GM23338 (cell line): ENCODE measurements around the gene HINT2. TPM values are rescaled to one million over a fixed set of nuclear protein-coding genes. Genes with fewer than 3 reads are reported as not detected.

ENCODE experiments used
- ATAC-seq: fragments of 200-7000 bp; cut with Tn5 transposase; 3 replicates; pipeline ENCODE4 v1.9.1; 2020
- DNase-seq: peaks from one replicate; pipeline ENCODE4 v3.0.0-alpha.2; 2015; ENCODE audit warnings: low spot score
- H2AFZ ChIP-seq: fragments of 200-600 bp; sonication (generic); 2 replicates; pipeline ENCODE4 v1.8.0; 2016; ENCODE audit warnings: antibody characterized with exemption, mild to moderate bottlenecking, moderate library complexity
- H3F3A ChIP-seq: fragments of 200-600 bp; sonication (generic); replicated peaks from 2 replicates; pipeline ENCODE4 v1.8.0; 2017; ENCODE audit warnings: antibody characterized with exemption, mixed run types, low read depth
- H3K27ac ChIP-seq: fragments of 200-600 bp; sonication (generic); 2 replicates; pipeline ENCODE4 v1.6.1; 2016; ENCODE audit warnings: low read depth
- H3K27me3 ChIP-seq: fragments of 200-600 bp; sonication (generic); 2 replicates; pipeline ENCODE4 v1.8.0; 2016; ENCODE audit warnings: mild to moderate bottlenecking, mixed run types, moderate library complexity; ENCODE audit not compliant: insufficient read depth
- H3K36me3 ChIP-seq: fragments of 200-600 bp; sonication (generic); 2 replicates; pipeline ENCODE4 v1.8.0; 2016; ENCODE audit warnings: mild to moderate bottlenecking; ENCODE audit not compliant: insufficient read depth
- H3K4me1 ChIP-seq: fragments of 200-600 bp; sonication (generic); 2 replicates; pipeline ENCODE4 v1.8.0; 2016; ENCODE audit warnings: mild to moderate bottlenecking, moderate library complexity; ENCODE audit not compliant: insufficient read depth
- H3K4me2 ChIP-seq: fragments of 200-600 bp; sonication (generic); 2 replicates; pipeline ENCODE4 v1.7.1; 2017; ENCODE audit warnings: mixed run types
- H3K4me3 ChIP-seq: fragments of 200-600 bp; sonication (generic); 2 replicates; pipeline ENCODE4 v1.6.1; 2016; ENCODE audit warnings: mixed run types
- H3K79me2 ChIP-seq: fragments of 200-600 bp; sonication (generic); replicated peaks from 2 replicates; pipeline ENCODE4 v1.8.0; 2017; ENCODE audit warnings: mild to moderate bottlenecking; ENCODE audit not compliant: insufficient read depth
- H3K9me2 ChIP-seq: fragments of 200-600 bp; sonication (generic); 2 replicates; pipeline ENCODE4 v1.8.0; 2017; ENCODE audit not compliant: insufficient read depth
- H4K20me1 ChIP-seq: fragments of 200-600 bp; sonication (generic); replicated peaks from 2 replicates; pipeline ENCODE4 v1.8.0; 2017; ENCODE audit warnings: mild to moderate bottlenecking; ENCODE audit not compliant: insufficient read depth
- H3K27ac Mint-ChIP-seq: 2 replicates; pipeline ENCODE4 v1.8.0; 2020; ENCODE audit warnings: inconsistent platforms, mild to moderate bottlenecking, moderate library complexity, mixed read lengths
- H3K27me3 Mint-ChIP-seq: 3 replicates; pipeline ENCODE4 v1.8.0; 2022; ENCODE audit warnings: low read depth, mild to moderate bottlenecking, moderate library complexity, mixed read lengths, inconsistent platforms; ENCODE audit not compliant: insufficient read depth, poor library complexity
- H3K36me3 Mint-ChIP-seq: 3 replicates; pipeline ENCODE4 v1.8.0; 2021; ENCODE audit warnings: low read depth, mild to moderate bottlenecking, inconsistent platforms, moderate library complexity, mixed read lengths
- H3K4me1 Mint-ChIP-seq: 3 replicates; pipeline ENCODE4 v1.8.0; 2020; ENCODE audit warnings: mild to moderate bottlenecking, inconsistent platforms, mixed read lengths
- H3K4me3 Mint-ChIP-seq: 3 replicates; pipeline ENCODE4 v1.8.0; 2021; ENCODE audit warnings: moderate library complexity, mild to moderate bottlenecking, inconsistent platforms, mixed read lengths
- H3K9me3 Mint-ChIP-seq: 3 replicates; pipeline ENCODE4 v1.8.0; 2020; ENCODE audit warnings: moderate library complexity, mild to moderate bottlenecking, inconsistent platforms, mixed read lengths
- POLR2AphosphoS5 ChIP-seq: IDR thresholded peaks from 2 replicates; pipeline ENCODE4 v1.6.1; 2016; ENCODE audit warnings: antibody characterized with exemption, low read depth
- STAT1 ChIP-seq: IDR thresholded peaks from one replicate; pipeline ENCODE4 v1.6.1; 2016; ENCODE audit warnings: antibody characterized with exemption; ENCODE audit not compliant: unreplicated experiment
- polyA plus RNA-seq: library from polyadenylated mRNA; unstranded; fragments of >200 nt; fragmentation: Nextera tagmentation; extraction: Ambion mirVana; gene quantifications from 2 replicates; pipeline ENCODE4 v1.2.1, GENCODE V29; 2016
- total RNA-seq: library from RNA; depleted of rRNA; stranded (reverse); fragments of >200 nt; shearing (Covaris generic); gene quantifications from 2 replicates; pipeline ENCODE4 v1.2.3, GENCODE V29; 2014
- TF ChIP-seq, protein P1 (sequence below), 2 experiments: fragments of 200-600 bp in 1 of 2; sonication (generic) in 1 of 2; conservative IDR thresholded peaks; 2 replicates each; pipeline versions ENCODE4 v1.5.1 to v1.6.1; 2016 to 2017; ENCODE audit warnings: antibody characterized with exemption in 2 of 2, low read depth in 2 of 2, mild to moderate bottlenecking in 2 of 2, moderate library complexity in 1 of 2
- TF ChIP-seq, protein P2 (sequence below): IDR thresholded peaks from 2 replicates; pipeline ENCODE4 v1.6.1; 2016; ENCODE audit warnings: antibody characterized with exemption
- TF ChIP-seq, protein P3 (sequence below): IDR thresholded peaks from one replicate; pipeline ENCODE4 v1.6.1; 2018; ENCODE audit warnings: antibody characterized with exemption; ENCODE audit not compliant: unreplicated experiment

Gene HINT2
- total and polyA plus RNA-seq, 2 experiments from 2014 or later: 20.9 to 69.9 TPM

DNA sequence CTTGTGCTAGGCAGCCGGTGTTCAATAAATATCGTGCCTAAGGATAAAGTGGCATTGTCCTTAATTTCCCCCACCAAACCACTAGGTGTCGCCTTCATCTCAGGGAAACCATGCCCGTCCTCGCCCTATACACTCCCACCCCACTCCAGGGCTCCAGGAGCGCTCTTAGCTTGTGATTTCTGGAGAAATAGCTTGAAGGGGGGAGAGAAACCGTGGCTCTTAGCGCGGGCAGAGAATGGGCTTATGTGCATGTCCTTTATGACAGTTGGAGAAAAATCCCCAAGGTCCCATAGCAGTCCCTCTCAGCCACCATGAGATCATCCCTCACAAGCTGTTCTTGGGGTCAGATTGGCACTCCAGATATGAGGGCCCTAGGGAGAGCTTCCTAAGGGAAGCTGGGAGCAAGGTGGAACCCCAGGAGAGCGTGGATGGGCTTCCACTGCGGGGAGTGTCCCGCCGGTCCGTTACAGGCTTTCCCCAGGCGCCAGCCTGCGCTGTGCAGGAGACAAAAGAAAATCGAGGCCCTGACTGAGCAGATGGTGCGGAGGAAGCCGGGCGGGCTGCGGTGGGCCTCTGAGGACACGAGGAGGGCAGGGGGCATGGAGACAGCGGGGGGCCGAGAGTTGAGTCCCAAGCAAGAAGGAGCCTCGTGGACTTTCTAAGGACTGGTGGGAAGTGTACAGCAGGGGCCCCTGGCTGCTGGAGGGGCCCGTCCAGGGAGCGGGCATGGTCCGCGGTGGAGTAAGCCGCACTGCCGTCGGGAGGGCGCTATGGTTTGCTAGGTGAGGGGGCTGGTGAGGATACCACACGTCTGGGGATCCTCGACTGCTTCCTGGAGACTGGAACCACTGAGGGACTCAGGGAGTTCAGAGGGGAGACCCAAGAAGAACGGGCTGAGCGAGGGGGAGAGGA, 24.2 kb downstream of the HINT2 start:
- peak overlapping the region; percentile 91 for H3K4me2 ChIP-seq
- no peak overlapping the region; the same call in 1 of the 2 replicates for H3K27ac Mint-ChIP-seq
- peak overlapping the region; percentile 80 for H3K4me3 Mint-ChIP-seq

DNA sequence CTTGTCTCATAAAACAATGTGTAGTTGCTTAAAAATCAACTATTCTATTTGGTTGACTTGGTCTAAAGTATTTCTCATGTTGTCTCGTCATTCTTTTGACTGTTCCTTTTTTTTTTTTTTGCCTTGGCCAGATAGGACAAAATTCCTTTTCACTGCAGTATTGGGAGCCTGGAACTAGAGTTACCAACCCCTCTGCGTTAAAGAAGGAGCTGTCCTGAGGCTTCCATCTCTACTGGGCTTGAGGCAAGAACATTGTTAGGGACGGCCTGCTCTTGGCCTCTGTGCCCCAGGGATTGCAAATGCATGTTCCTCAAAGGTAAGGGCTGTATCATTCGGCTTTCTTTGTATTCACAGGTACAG, 24.8 kb downstream of the HINT2 start:
- H2AFZ ChIP-seq: no peak overlapping the region
- peaks cover 7% of the 10 kb centered on the region; the same call in 1 of the 2 replicates for H3K27me3 ChIP-seq
- Mint-ChIP-seq H3K9me3 (no peaks in the 10 kb centered on the region; the same call in 2 of the 3 replicates), H3K36me3 (peaks cover 14% of the 10 kb centered on the region), H3K4me1 (peaks cover 17% of the 10 kb centered on the region), H3K27me3 (peaks cover 14% of the 10 kb centered on the region), H3K27ac (no peak overlapping the region; the same call in 1 of the 2 replicates), H3K4me3 (no peak overlapping the region; the same call in 2 of the 3 replicates)
- H4K20me1 ChIP-seq: no peaks in the 10 kb centered on the region
- peaks cover 9% of the 10 kb centered on the region; the same call in 1 of the 2 replicates for H3K4me1 ChIP-seq
- H3K9me2 ChIP-seq: no peaks in the 10 kb centered on the region
- 0 out of 2 replicates have a peak overlapping the region, but pooled peaks have one; percentile 5 for H3K27ac ChIP-seq
- peak; percentile 3 for ATAC-seq
- H3K4me3 ChIP-seq: no peak overlapping the region
- H3K79me2 ChIP-seq: no peaks in the 10 kb centered on the region
- H3K36me3 ChIP-seq: 0 out of 2 replicates have a peak, but pooled peaks cover 3% of the 10 kb centered on the region
- no peak overlapping the region for H3K4me2 ChIP-seq
- H3F3A ChIP-seq: no peaks in the 10 kb centered on the region
- no peak for DNase-seq
- no peak for TF ChIP-seq STAT1
- TF ChIP-seq, protein P1, sequence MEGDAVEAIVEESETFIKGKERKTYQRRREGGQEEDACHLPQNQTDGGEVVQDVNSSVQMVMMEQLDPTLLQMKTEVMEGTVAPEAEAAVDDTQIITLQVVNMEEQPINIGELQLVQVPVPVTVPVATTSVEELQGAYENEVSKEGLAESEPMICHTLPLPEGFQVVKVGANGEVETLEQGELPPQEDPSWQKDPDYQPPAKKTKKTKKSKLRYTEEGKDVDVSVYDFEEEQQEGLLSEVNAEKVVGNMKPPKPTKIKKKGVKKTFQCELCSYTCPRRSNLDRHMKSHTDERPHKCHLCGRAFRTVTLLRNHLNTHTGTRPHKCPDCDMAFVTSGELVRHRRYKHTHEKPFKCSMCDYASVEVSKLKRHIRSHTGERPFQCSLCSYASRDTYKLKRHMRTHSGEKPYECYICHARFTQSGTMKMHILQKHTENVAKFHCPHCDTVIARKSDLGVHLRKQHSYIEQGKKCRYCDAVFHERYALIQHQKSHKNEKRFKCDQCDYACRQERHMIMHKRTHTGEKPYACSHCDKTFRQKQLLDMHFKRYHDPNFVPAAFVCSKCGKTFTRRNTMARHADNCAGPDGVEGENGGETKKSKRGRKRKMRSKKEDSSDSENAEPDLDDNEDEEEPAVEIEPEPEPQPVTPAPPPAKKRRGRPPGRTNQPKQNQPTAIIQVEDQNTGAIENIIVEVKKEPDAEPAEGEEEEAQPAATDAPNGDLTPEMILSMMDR (conservative IDR thresholded peaks at IDR 0.05; ENCODE audit: low read depth in 2 of 2): no peak
- TF ChIP-seq, protein P2, sequence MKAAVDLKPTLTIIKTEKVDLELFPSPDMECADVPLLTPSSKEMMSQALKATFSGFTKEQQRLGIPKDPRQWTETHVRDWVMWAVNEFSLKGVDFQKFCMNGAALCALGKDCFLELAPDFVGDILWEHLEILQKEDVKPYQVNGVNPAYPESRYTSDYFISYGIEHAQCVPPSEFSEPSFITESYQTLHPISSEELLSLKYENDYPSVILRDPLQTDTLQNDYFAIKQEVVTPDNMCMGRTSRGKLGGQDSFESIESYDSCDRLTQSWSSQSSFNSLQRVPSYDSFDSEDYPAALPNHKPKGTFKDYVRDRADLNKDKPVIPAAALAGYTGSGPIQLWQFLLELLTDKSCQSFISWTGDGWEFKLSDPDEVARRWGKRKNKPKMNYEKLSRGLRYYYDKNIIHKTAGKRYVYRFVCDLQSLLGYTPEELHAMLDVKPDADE: no peak

More for the DNA sequence above, 24.2 kb downstream of the HINT2 start:
- 0 out of 2 replicates have a peak, but pooled peaks cover 3% of the 10 kb centered on the region for H3K36me3 ChIP-seq
- H3F3A ChIP-seq: no peaks in the 10 kb centered on the region
- no peaks in the 10 kb centered on the region for H3K79me2 ChIP-seq
- H4K20me1 ChIP-seq: no peaks in the 10 kb centered on the region
- H3K36me3 Mint-ChIP-seq: peaks cover 14% of the 10 kb centered on the region
- peak overlapping the region; percentile 92 for H2AFZ ChIP-seq
- peak overlapping the region; percentile 64 for H3K4me3 ChIP-seq
- H3K27me3 ChIP-seq: peaks cover 7% of the 10 kb centered on the region; the same call in 1 of the 2 replicates
- H3K4me1 Mint-ChIP-seq: peaks cover 17% of the 10 kb centered on the region
- H3K27me3 Mint-ChIP-seq: peaks cover 14% of the 10 kb centered on the region
- H3K9me2 ChIP-seq: no peaks in the 10 kb centered on the region
- ATAC-seq: peak; percentile 82
- TF ChIP-seq, protein P3, sequence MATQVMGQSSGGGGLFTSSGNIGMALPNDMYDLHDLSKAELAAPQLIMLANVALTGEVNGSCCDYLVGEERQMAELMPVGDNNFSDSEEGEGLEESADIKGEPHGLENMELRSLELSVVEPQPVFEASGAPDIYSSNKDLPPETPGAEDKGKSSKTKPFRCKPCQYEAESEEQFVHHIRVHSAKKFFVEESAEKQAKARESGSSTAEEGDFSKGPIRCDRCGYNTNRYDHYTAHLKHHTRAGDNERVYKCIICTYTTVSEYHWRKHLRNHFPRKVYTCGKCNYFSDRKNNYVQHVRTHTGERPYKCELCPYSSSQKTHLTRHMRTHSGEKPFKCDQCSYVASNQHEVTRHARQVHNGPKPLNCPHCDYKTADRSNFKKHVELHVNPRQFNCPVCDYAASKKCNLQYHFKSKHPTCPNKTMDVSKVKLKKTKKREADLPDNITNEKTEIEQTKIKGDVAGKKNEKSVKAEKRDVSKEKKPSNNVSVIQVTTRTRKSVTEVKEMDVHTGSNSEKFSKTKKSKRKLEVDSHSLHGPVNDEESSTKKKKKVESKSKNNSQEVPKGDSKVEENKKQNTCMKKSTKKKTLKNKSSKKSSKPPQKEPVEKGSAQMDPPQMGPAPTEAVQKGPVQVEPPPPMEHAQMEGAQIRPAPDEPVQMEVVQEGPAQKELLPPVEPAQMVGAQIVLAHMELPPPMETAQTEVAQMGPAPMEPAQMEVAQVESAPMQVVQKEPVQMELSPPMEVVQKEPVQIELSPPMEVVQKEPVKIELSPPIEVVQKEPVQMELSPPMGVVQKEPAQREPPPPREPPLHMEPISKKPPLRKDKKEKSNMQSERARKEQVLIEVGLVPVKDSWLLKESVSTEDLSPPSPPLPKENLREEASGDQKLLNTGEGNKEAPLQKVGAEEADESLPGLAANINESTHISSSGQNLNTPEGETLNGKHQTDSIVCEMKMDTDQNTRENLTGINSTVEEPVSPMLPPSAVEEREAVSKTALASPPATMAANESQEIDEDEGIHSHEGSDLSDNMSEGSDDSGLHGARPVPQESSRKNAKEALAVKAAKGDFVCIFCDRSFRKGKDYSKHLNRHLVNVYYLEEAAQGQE: no peak
- TF ChIP-seq, protein P1 (conservative IDR thresholded peaks at IDR 0.05; ENCODE audit: low read depth in 2 of 2): peak; percentile 93 to 98
- TF ChIP-seq POLR2AphosphoS5: peak; percentile 31
- TF ChIP-seq STAT1: no peak
- DNase-seq: peak; percentile 90
- H3K4me1 ChIP-seq: peaks cover 9% of the 10 kb centered on the region; the same call in 1 of the 2 replicates
- no peaks in the 10 kb centered on the region; the same call in 2 of the 3 replicates for H3K9me3 Mint-ChIP-seq
- no peak overlapping the region for H3K27ac ChIP-seq
